Stomach smooth muscle (tissue), 2 donors: ENCODE measurements around the gene PCGF6.
A peak's percentile ranks its signal among the peaks of the same experiment; 100 is the strongest.
"Not testable (repeated sequence)": the region's sequence is repeated elsewhere in the genome, so short reads cannot be mapped to it uniquely, and the experiment has no call there.

Source experiments
- H3K27ac ChIP-seq: one replicate; pipeline ENCODE4 v1.7.0; 2013; ENCODE audit warnings: mild to moderate bottlenecking, low read length, inconsistent platforms
- H3K27me3 ChIP-seq, 2 donors: one replicate each; pipeline ENCODE4 v1.7.0; 2013; ENCODE audit warnings: low read length in 2 of 2; ENCODE audit not compliant: insufficient read depth in 2 of 2, control insufficient read depth in 1 of 2
- H3K36me3 ChIP-seq, 2 donors: one replicate each; pipeline ENCODE4 v1.7.0; 2013; ENCODE audit warnings: low read length in 2 of 2; ENCODE audit not compliant: control insufficient read depth in 2 of 2, insufficient read depth in 2 of 2
- H3K4me1 ChIP-seq: one replicate; pipeline ENCODE4 v1.7.0; 2013; ENCODE audit warnings: low read length; ENCODE audit not compliant: control insufficient read depth, insufficient read depth
- H3K4me3 ChIP-seq, 2 donors: one replicate each; pipeline ENCODE4 v1.7.0; 2013; ENCODE audit warnings: low read length in 2 of 2
- H3K9ac ChIP-seq, 2 donors: one replicate each; pipeline ENCODE4 v1.7.0; 2013; ENCODE audit warnings: low read length in 2 of 2, mild to moderate bottlenecking in 1 of 2
- H3K9me3 ChIP-seq, 2 donors: one replicate each; pipeline ENCODE4 v1.7.0; 2013; ENCODE audit warnings: low read length in 2 of 2; ENCODE audit not compliant: control insufficient read depth in 2 of 2
- donor health status: healthy.
- donor health status: Pancreatic carcinoma.

PCGF6 gene

DNA sequence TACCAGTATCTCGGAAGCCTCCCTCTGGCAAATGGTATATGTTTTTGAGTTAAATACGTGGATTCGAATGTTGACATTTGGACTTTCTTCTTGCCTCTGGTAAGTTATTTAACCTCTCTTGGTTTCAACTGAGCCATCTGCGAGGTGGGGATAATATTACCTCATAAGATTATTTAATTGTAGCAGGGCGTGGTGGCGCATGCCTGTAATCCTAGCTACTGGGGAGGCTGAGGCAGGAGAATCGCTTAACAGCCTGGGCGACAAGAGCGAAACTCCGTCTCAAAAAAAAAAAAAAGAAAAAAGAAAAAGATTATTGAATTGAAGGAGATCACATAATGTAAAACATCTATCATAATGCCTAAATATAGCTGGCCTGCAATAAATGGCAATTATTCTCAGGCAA lies 16.4 kb upstream of the PCGF6 start:
- Histone ChIP-seq H3K27me3 (no peaks in the 10 kb centered on the region), H3K9me3 (no peaks in the 10 kb centered on the region), H3K27ac (peak overlapping the region; percentile 55), H3K36me3 (no peaks in the 10 kb centered on the region), H3K4me3 (peak overlapping the region; percentile 54 to 87), H3K4me1 (peaks cover 7% of the 10 kb centered on the region), H3K9ac (peak overlapping the region; percentile 72 to 78)

DNA sequence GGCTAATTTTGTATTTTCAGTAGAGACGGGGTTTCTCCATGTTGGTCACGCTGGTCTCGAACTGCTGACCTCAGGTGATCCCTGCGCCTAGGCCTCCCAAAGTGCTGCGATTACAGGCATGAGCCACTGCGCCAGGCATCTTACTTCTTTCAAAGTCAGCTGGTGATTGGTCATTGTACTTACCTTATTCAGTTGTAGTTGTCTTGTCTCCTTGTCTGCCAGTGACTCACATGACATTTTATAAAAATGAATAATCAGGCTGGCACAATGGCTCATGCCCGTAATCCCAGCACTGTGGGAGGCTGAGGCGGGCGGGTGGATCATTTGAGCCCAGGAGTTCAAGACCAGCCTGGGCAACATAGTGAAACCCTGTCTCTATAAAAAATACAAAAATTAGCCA lies 9.9 kb upstream of the PCGF6 start:
- not testable (repeated sequence) for H3K27me3 ChIP-seq, H3K36me3 ChIP-seq, H3K4me3 ChIP-seq, H3K9ac ChIP-seq, H3K9me3 ChIP-seq, H3K4me1 ChIP-seq, H3K27ac ChIP-seq

DNA sequence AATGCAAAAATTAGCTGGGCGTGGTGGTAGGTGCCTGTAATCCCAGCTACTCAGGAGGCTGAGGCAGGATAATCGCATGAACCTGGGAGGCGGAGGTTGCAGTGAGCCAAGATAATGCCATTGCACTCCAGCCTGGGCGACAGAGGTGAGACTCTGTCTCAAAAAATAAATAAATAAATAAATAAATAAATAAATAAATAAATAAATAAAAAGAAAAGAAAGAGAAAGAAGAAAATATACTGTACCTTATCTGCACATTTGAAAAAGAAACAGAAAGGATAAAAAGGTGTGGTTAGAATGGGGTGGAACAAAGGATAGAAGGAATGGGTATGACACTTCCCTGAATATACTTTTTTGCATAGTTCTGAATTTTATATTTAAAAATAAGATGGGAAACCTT lies 8.6 kb upstream of the PCGF6 start:
- H3K9me3 ChIP-seq, H3K4me3 ChIP-seq, H3K9ac ChIP-seq, H3K27me3 ChIP-seq, H3K4me1 ChIP-seq, H3K27ac ChIP-seq, H3K36me3 ChIP-seq: not testable (repeated sequence)

DNA sequence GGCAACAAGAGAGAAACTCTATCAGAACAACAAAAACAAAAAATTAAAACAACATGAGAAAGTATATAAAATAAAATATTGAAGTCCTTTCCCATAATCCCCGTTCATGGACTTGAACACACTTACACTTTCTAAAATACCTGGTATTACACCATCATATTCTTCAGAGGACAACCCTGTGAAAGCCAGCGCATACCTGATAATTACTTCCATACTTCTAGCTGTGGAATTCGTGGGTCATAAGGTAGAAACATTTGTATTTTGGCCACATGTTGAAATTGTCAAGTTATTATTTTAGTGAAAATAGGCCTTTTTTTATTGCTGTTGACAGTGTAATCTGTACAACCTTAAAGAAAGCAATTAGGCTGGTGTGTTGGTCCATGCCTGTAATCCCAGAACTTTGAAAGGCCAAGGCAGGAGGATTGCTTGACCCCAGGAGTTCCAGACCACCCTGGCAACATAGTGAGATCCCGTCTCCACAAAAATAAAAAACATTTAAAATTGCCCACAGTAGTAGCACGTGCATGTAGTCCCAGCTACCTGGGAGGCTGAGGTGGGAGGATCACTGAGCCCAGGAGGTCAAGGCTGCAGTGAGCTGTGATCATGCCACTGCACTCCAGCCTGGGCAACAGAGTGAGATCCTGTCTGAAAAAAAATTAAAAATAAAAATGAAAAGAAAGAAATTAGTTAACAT lies 5.1 kb upstream of the PCGF6 start:
- Histone ChIP-seq H3K4me3 (no peak overlapping the region), H3K4me1 (no peaks in the 10 kb centered on the region), H3K27me3 (no peaks in the 10 kb centered on the region), H3K36me3 (no peaks in the 10 kb centered on the region), H3K9ac (no peak overlapping the region), H3K27ac (no peak overlapping the region), H3K9me3 (no peaks in the 10 kb centered on the region)

DNA sequence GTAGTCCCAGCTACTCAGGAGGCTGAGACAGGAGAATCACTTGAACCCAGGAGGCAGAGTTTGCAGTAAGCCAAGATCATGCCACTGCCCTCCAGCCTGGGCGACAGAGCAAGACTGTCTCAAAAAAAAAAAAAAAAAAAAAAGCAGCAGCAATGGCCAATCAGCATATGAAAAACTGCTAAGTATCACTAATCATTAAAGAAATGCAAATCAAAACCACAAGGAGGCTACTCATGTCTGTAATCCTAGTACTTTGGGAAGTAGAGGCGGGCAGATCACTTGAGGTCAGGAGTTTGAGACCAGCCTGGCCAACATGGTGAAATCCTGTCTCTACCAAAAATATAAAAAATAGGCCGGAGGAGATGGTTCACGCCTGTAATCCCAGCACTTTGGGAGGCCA lies 3.6 kb upstream of the PCGF6 start:
- not testable (repeated sequence) for H3K36me3 ChIP-seq, H3K4me3 ChIP-seq, H3K27me3 ChIP-seq, H3K27ac ChIP-seq, H3K9me3 ChIP-seq, H3K4me1 ChIP-seq, H3K9ac ChIP-seq

DNA sequence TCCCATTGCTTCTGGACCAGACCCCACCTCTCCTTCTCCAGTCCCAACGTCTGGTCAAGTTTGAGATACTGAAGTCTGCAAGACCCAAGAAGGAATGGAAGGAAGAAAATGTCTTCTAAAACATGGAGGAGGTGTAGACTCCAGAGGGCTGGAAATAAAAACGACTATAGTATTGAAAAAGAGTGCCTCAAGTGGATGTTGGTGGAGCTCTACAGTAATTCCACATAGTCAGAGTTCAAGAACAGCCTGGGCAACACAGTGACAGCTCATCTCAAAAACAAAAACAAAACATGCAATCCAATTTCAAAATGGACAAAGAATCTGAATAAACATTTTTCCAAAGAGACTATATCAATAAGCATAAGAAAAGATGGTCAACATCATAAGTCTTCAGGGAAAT lies 2.3 kb upstream of the PCGF6 start:
- no peaks in the 10 kb centered on the region for H3K36me3 ChIP-seq
- H3K27ac ChIP-seq: no peak overlapping the region
- no peak overlapping the region for H3K9ac ChIP-seq
- H3K4me1 ChIP-seq: peaks cover 9% of the 10 kb centered on the region
- no peaks in the 10 kb centered on the region for H3K27me3 ChIP-seq
- no peak overlapping the region for H3K4me3 ChIP-seq
- H3K9me3 ChIP-seq: no peaks in the 10 kb centered on the region

DNA sequence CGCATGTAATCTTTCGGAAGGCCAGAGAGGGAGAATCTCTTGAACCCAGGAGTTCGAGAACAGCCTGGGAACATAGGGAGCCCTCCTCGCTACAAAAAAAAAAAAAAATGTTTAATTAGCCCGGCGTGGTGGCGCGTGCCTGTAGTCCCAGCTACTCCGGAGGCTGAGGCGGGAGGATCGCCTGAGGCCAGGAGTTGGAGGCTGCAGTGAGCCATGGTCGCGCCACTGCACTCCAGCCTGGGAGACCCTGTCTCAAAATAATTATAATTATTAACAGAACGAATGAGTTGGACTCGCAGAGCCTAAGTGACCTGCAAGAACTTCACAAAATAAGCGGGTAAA lies 794 bp downstream of the PCGF6 start:
- peak overlapping the region; percentile 76 to 83 for H3K4me3 ChIP-seq
- H3K36me3 ChIP-seq: peaks cover 1 to 8% of the 10 kb centered on the region in 2 donors
- no peaks in the 10 kb centered on the region for H3K9me3 ChIP-seq
- no peaks in the 10 kb centered on the region for H3K27me3 ChIP-seq
- H3K27ac ChIP-seq: peak overlapping the region; percentile 69
- H3K9ac ChIP-seq: peak overlapping the region; percentile 84 to 87
- H3K4me1 ChIP-seq: peaks cover 9% of the 10 kb centered on the region

DNA sequence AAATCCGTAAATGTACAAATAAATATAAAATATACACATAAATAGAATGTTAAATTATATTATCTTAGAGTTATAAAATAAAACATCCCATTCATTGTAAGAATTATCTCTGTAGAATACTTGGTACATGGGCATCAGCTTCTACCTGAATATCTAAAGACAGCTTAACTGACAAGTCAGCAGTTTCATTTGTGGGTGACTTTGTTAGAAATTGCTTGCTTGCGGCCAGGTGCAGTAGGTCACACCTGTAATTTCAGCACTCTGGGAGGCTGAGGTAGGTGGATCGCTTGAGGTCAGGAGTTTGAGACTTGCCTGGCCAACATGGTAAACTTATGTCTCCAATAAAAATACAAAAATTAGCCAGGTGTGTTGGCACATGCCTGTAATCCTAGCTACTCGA lies 14.6 kb downstream of the PCGF6 start:
- H3K4me3 ChIP-seq: no peak overlapping the region
- H3K27ac ChIP-seq: no peak overlapping the region
- peaks cover 3 to 9% of the 10 kb centered on the region in 2 donors for H3K36me3 ChIP-seq
- H3K4me1 ChIP-seq: no peaks in the 10 kb centered on the region
- no peak overlapping the region for H3K9ac ChIP-seq
- no peaks in the 10 kb centered on the region for H3K9me3 ChIP-seq
- H3K27me3 ChIP-seq: no peaks in the 10 kb centered on the region

DNA sequence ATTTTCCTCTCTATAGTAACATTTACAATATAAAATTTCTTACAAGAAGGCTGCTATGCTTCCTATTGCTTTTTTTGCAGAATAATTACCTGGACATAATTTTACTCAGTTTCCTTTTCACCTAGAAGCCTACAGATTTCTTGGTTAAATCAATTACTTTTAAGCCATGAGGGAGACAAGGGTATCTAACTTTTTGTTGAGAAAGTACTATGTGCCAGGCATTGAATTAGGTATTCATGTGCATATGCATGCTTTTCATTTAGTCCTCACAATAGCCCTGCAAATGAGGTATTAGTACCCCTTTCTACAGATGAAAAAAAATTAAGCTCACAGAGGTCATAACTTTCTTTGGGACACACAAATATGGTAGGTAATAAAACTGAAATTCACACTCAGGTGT lies 16.4 kb downstream of the PCGF6 start:
- Histone ChIP-seq H3K9ac (no peak overlapping the region), H3K4me3 (no peak overlapping the region), H3K4me1 (no peaks in the 10 kb centered on the region), H3K27me3 (no peaks in the 10 kb centered on the region), H3K9me3 (no peaks in the 10 kb centered on the region), H3K27ac (no peak overlapping the region), H3K36me3 (peaks cover 3 to 11% of the 10 kb centered on the region in 2 donors)

DNA sequence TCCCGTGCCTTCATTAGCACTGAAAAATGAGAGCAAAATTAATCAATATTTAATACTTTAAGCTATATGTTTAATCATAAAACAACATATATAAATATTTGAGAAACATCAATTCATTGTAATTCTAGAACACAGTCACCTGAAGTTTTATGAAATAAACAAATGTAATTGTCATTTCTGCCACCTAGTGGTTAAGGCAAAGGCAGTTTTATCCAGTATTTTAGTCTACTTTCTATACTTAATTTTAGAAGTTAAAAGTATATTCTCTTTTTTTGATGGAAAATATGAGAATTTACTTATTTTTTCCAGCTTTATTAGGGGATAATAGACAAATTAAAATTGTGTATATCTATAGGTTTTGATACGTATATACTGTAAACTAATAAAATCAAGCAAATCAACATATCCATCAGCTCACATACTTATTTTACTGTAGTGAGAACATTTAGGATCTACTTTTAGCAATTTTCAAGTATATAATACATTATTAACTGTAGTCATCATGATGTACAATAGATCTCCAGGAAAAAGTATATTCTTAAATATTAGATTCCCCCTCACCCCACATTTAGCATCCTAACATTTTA lies 16.9 kb downstream of the PCGF6 start:
- H3K9me3 ChIP-seq: no peaks in the 10 kb centered on the region
- H3K4me1 ChIP-seq: no peaks in the 10 kb centered on the region
- H3K27ac ChIP-seq: no peak overlapping the region
- no peaks in the 10 kb centered on the region for H3K27me3 ChIP-seq
- H3K36me3 ChIP-seq: peaks cover 3 to 8% of the 10 kb centered on the region in 2 donors
- no peak overlapping the region for H3K9ac ChIP-seq
- no peak overlapping the region for H3K4me3 ChIP-seq

DNA sequence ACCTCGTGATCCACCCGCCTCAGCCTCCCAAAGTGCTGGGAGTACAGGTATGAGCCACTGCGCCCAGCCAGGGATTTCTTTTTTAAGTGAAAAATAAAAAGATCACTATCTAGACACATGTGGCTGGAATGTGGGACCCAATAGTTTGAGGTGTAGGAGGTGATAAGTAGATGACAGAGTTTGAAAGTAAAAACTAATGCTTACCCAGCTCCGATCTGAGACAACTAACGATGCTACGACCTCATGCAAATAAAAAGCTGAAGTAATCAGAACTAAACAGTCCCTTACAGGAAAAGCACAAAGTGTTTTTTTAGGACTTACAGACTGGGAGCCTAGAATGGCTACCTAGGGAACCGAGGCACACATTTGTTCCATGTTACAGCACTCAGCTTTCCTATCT lies 23.0 kb downstream of the PCGF6 start:
- peaks cover 5 to 17% of the 10 kb centered on the region in 2 donors for H3K36me3 ChIP-seq

More for the DNA sequence above, 23.0 kb downstream of the PCGF6 start:
- Histone ChIP-seq H3K9me3 (no peaks in the 10 kb centered on the region), H3K4me1 (no peaks in the 10 kb centered on the region), H3K4me3 (no peak overlapping the region), H3K27me3 (no peaks in the 10 kb centered on the region), H3K9ac (no peak overlapping the region), H3K27ac (no peak overlapping the region)
